Testis (tissue), 3 donors: ENCODE measurements around the gene PLA2G4E. TPM values are rescaled to one million over a fixed set of nuclear protein-coding genes. Genes with fewer than 3 reads are reported as not detected.

Experiments used
- DNase-seq: peaks from one replicate; pipeline ENCODE4 v3.0.0-alpha.2; 2019
- H3K27ac ChIP-seq, 2 donors: fragments of 200-600 bp; sonication (generic); one replicate each; pipeline ENCODE4 v1.5.1; 2019
- H3K27me3 ChIP-seq: fragments of 200-600 bp; sonication (generic); one replicate; pipeline ENCODE4 v1.5.1; 2019
- H3K36me3 ChIP-seq: fragments of 200-600 bp; sonication (generic); one replicate; pipeline ENCODE4 v1.5.1; 2017; ENCODE audit warnings: low read depth; ENCODE audit errors: missing control alignments
- H3K4me1 ChIP-seq: fragments of 200-600 bp; sonication (generic); one replicate; pipeline ENCODE4 v1.5.1; 2019
- H3K4me3 ChIP-seq, 2 donors: fragments of 200-600 bp; sonication (generic); one replicate each; pipeline ENCODE4 v1.5.1; 2017 to 2019
- H3K9me3 ChIP-seq: fragments of 200-600 bp; sonication (generic); one replicate; pipeline ENCODE4 v1.5.1; 2017
- CTCF ChIP-seq, 3 experiments: fragments of 450-650 bp in 2 of 3; fragments of 200-600 bp in 1 of 3; sonication (generic) in 1 of 3; IDR thresholded peaks; one replicate each; pipeline ENCODE4 v1.5.1; 2016 to 2019; ENCODE audit warnings: antibody characterized with exemption in 3 of 3, mild to moderate bottlenecking in 2 of 3, moderate library complexity in 1 of 3
- POLR2A ChIP-seq: fragments of 450-650 bp; IDR thresholded peaks from one replicate; pipeline ENCODE4 v1.6.1; 2017; ENCODE audit warnings: antibody characterized with exemption, mild to moderate bottlenecking, moderate library complexity
- WGBS, 2 donors: methylation state at CpG; one replicate each; pipeline ENCODE4 v1.1.5; 2018; 5-methylcytosine and 5-hydroxymethylcytosine counted together
- intact Hi-C: fragments of 100-400 bp; cut with DNase I; formaldehyde crosslinking; loops from one replicate; pipeline ENCODE4 v1.15.1; 2023; ENCODE audit warnings: low total_unique reads
- polyA plus RNA-seq: library from polyadenylated mRNA; stranded (reverse); fragments of 350-450 nt; fragmentation: Illumina TruSeq; extraction: RNeasy Lipid Tissue Mini Kit (QIAGEN cat#74804); gene quantifications from one replicate; pipeline ENCODE4 v1.2.3, GENCODE V29; 2014; ENCODE audit warnings: low read depth, low replicate concordance; ENCODE audit not compliant: insufficient read depth
- total RNA-seq, 2 donors: library from RNA; depleted of rRNA; stranded (reverse); fragments of >200 nt; gene quantifications; one replicate each; pipeline ENCODE4 v1.2.3, GENCODE V29; 2016

Gene PLA2G4E
- total and polyA plus RNA-seq, 3 donors from 2014 or later, result 0.31 to 0.71 (median 0.67) TPM

- no peak overlapping the region for H3K4me3 ChIP-seq
- H3K9me3 ChIP-seq, result no peaks in the 10 kb centered on the region
- no peaks in the 10 kb centered on the region for H3K36me3 ChIP-seq
- WGBS, 2 donors, result 92 to 96% methylated on average over 9 of the region's 9 CpGs
- no peaks in the 10 kb centered on the region for H3K27me3 ChIP-seq
- TF ChIP-seq POLR2A, result no peak
- TF ChIP-seq CTCF (IDR thresholded peaks at IDR 0.05), result no peak
- intact Hi-C loops, result no loop called here
- H3K4me1 ChIP-seq, result no peaks in the 10 kb centered on the region
- no peak for DNase-seq
- H3K27ac ChIP-seq, result no peak overlapping the region
Measured at GRCh38 chr15:42048080-42048820, 27.4 kb upstream of the PLA2G4E start.

DNA sequence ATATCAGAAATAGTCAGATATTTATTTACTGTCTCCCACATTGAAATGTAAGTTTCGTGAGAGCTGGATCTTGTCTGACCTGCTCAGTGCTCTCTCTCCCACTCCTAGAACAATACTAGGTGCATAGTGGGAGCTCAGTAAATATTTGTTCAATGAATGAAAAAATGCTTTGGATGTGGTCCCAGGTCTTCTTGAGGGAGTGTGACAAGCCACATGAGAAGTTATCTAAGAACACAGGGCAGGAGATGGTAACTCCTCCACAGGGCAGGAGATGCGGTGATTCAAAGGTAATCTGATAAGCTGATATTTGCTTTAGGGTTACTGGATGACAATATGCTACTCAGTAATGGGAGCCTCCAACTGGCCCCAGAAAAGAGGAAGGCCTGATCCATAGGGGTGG, 25.8 kb upstream of the PLA2G4E start:
- intact Hi-C loops, result no loop called here
- no peaks in the 10 kb centered on the region for H3K9me3 ChIP-seq
- no peaks in the 10 kb centered on the region for H3K27me3 ChIP-seq
- no peak overlapping the region for H3K4me3 ChIP-seq
- no peaks in the 10 kb centered on the region for H3K36me3 ChIP-seq
- no peak for DNase-seq
- no peaks in the 10 kb centered on the region for H3K4me1 ChIP-seq
- WGBS, 2 donors, result 72 to 83% methylated on average over 2 of the region's 2 CpGs
- no peak overlapping the region for H3K27ac ChIP-seq
- no peak for TF ChIP-seq POLR2A
- no peak for TF ChIP-seq CTCF (IDR thresholded peaks at IDR 0.05)

DNA sequence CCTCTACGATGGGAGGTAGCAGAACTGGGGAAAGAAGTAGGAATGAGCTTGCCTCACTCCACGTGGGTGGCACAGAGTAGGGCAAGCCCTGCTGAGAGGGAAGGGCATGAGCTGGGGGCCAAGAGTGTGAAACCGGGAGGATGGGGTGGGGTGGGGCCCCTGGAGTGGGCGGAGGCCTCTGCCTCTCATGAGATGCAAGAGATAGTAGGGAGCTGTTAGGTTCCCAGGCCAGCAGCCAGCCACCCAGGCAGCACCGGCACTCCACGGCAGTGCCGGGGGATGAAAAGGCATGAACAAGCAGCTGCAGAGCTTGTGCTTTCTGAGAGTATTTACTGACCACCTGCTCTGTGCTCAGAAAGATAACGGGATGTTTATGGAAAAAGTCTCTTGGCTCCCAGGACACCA, 24.4 kb upstream of the PLA2G4E start:
- WGBS, 2 donors, result 50 to 58% methylated on average over 8 of the region's 8 CpGs
- intact Hi-C loops, result no loop called here
- Histone ChIP-seq H3K4me3 (no peak overlapping the region), H3K27ac (no peak overlapping the region), H3K36me3 (no peaks in the 10 kb centered on the region), H3K27me3 (no peaks in the 10 kb centered on the region), H3K4me1 (no peaks in the 10 kb centered on the region), H3K9me3 (no peaks in the 10 kb centered on the region)
- TF ChIP-seq CTCF (IDR thresholded peaks at IDR 0.05), result no peak
- no peak for TF ChIP-seq POLR2A
- no peak for DNase-seq

DNA sequence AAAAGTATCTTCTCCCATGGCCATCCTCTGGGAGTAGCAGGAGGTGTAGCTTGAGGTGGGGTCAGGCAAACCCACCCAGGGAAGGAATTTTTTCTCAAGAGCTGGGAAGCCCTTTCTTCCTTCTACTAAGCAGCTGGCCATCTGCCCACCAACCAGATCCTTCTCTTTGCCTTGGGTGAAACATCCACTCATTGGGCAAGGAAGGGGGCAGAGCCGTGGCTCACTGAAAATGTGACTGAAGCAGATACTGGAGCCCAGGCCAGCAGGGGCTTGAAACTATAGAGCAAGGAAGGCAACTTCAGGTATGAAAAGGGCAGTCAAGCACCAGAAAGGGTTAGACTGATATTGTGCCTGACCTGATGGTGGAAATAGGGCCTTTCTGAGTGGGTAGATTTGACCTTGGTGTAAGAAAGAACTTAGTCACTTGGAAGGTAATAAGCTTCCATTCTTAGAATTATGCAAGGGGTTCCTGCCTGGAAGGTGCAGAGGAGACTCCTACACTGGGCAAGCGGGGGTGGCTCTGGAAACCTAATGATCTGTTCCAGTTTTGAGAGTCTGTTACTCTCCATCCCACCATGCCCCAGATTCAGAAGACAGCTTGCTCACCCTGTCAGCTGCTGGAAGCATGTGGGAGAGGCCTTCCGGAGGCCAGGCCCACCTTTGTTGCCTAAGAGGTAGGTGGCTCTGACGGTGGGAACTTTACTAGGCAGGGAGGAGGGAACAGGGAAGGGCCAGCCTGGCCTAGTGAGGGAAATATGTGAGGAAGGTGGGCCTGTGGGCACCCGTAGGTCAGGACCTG, 22.0 kb upstream of the PLA2G4E start:
- Histone ChIP-seq H3K27ac (no peak overlapping the region), H3K4me1 (no peaks in the 10 kb centered on the region), H3K27me3 (no peaks in the 10 kb centered on the region), H3K4me3 (no peak overlapping the region), H3K36me3 (no peaks in the 10 kb centered on the region), H3K9me3 (no peaks in the 10 kb centered on the region)
- WGBS, 2 donors, result 90 to 100% methylated on average over 2 to 5 of the region's 5 CpGs
- intact Hi-C loops, result no loop called here
- no peak for TF ChIP-seq POLR2A
- TF ChIP-seq CTCF (IDR thresholded peaks at IDR 0.05), result no peak
- no peak for DNase-seq
